AG08395 (cell line): ENCODE data around the gene EXO5.
"Not testable (repeated sequence)": the region's sequence is repeated elsewhere in the genome, so short reads cannot be mapped to it uniquely, and the experiment has no call there.

ENCODE experiments used
- DNase-seq: peaks from one replicate; pipeline ENCODE4 v3.0.0; 2012; ENCODE audit warnings: mixed read lengths, low spot score

The EXO5 gene

GRCh38 chr1:40553017-40553416 is 44.5 kb downstream of the EXO5 start:
- DNase-seq = no peak

GRCh38 chr1:40554807-40555206 is 46.2 kb downstream of the EXO5 start:
- DNase-seq = not testable (repeated sequence)

GRCh38 chr1:40556121-40556520 is 47.6 kb downstream of the EXO5 start:
- DNase-seq = no peak

- DNase-seq = not testable (repeated sequence)
Measured at GRCh38 chr1:40558241-40558640, 49.7 kb downstream of the EXO5 start.

GRCh38 chr1:40562185-40562584 is 53.6 kb downstream of the EXO5 start:
- no peak for DNase-seq

GRCh38 chr1:40563266-40563665 is 54.7 kb downstream of the EXO5 start:
- DNase-seq = no peak

- no peak for DNase-seq
Measured at GRCh38 chr1:40564506-40564905, 55.9 kb downstream of the EXO5 start.

- no peak for DNase-seq
Measured at GRCh38 chr1:40564913-40565312, 56.3 kb downstream of the EXO5 start.
